Fibroblast of villous mesenchyme (primary cell): ENCODE data around the gene TSNAXIP1. TPM values are rescaled to one million over a fixed set of nuclear protein-coding genes. Genes with fewer than 3 reads are reported as not detected.

Experiments
- DNase-seq: peaks from one replicate; pipeline ENCODE4 v3.0.0-alpha.2; 2010; ENCODE audit warnings: low read depth
- H3K4me3 ChIP-seq: 2 replicates; pipeline ENCODE4 v1.5.1; 2011; ENCODE audit warnings: low read depth, mild to moderate bottlenecking, low read length
- CTCF ChIP-seq: IDR thresholded peaks from 2 replicates; pipeline ENCODE4 v1.5.1; 2012; ENCODE audit warnings: low read depth, mild to moderate bottlenecking, low read length; ENCODE audit not compliant: insufficient read depth
- small RNA-seq: library from RNA; depleted of rRNA; stranded (forward); fragments of <200 nt; gene quantifications from one replicate; pipeline ENCODE3, GENCODE V24; 2012
- total RNA-seq: library from RNA; depleted of rRNA; stranded (reverse); fragments of >200 nt; gene quantifications from 2 replicates; pipeline ENCODE4 v1.2.3, GENCODE V29; 2012

TSNAXIP1 gene
- total RNA-seq, 1 donor, result 1.3 TPM

DNA sequence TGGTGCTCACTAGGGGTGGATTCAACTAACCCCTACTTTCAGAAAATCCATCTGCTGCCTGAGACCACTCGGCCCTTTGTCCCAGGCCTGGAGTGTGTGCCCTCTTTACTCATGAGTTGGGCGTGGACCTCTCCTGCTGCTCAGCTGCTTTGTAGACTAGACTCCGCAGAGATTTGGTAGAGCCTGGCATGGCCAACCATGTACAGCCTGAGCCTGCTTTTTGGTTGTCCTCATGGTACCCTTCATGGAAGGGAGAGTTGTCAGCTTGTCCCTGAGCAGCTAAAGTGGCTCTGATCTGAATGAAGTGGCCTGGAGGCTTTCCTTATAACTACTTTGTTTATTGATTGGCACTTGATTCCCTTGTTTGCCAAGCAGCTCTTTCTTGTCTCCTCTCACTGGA, 67.7 kb downstream of the TSNAXIP1 start:
- no peak for DNase-seq
- no peak for TF ChIP-seq CTCF

DNA sequence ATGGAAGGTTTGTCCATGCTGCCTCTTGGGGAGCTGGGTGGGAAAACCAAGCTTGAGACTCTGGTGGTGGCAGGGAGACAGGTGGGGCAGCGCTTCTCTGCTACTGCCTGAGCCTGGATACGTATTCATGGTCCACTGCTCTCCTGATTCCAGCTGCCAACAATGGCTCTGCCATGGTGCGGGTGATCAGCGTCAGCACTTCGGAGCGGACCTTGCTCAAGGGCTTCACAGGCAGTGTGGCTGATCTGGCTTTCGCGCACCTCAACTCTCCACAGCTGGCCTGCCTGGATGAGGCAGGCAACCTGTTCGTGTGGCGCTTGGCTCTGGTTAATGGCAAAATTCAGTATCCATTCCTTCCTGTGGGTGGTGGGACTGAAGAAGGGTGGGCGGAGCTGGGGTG, 70.4 kb downstream of the TSNAXIP1 start:
- no peak for TF ChIP-seq CTCF
- H3K4me3 ChIP-seq, result no peak overlapping the region
- DNase-seq, result no peak

More for the DNA sequence above, 67.7 kb downstream of the TSNAXIP1 start:
- peak overlapping the region; percentile 96 for H3K4me3 ChIP-seq

Small RNA genes within 50 kb of the gene (small RNA-seq; reads per million reads assigned to genes)
- not detected for gene AC040162.2

Other genes starting within 250 kb of the TSNAXIP1 start
- gene CTCF, start 244.4 kb upstream of the TSNAXIP1 start, total RNA-seq, result 26.1 and 33.7 TPM in 2 replicates
- under 0.01 TPM in 2 replicates for gene CARMIL2, start 161.7 kb upstream of the TSNAXIP1 start, total RNA-seq
- gene ACD, start 146.6 kb upstream of the TSNAXIP1 start, total RNA-seq, result 15.1 and 19.3 TPM in 2 replicates
- gene PARD6A, start 145.9 kb upstream of the TSNAXIP1 start, total RNA-seq, result 0.97 and 2.6 TPM in 2 replicates
- gene ENKD1, start 140.1 kb upstream of the TSNAXIP1 start, total RNA-seq, result 10.0 and 11.2 TPM in 2 replicates
- 1.3 and 3.9 TPM in 2 replicates for gene C16orf86, start 140.1 kb upstream of the TSNAXIP1 start, total RNA-seq
- gene GFOD2, start 87.6 kb upstream of the TSNAXIP1 start, total RNA-seq, result 13.5 and 15.5 TPM in 2 replicates
- gene RANBP10, start 329 bp upstream of the TSNAXIP1 start, total RNA-seq, result 6.1 and 8.6 TPM in 2 replicates
- 24.8 and 28.9 TPM in 2 replicates for gene THAP11, start 35.4 kb downstream of the TSNAXIP1 start, total RNA-seq
- 255 and 342 TPM in 2 replicates for gene NUTF2, start 40.0 kb downstream of the TSNAXIP1 start, total RNA-seq
- 31.6 and 39.7 TPM in 2 replicates for gene CENPT, start 40.8 kb downstream of the TSNAXIP1 start, total RNA-seq
- gene EDC4, start 66.2 kb downstream of the TSNAXIP1 start, total RNA-seq, result 60.6 and 85.1 TPM in 2 replicates
- not detected in 2 replicates for gene NRN1L, start 78.0 kb downstream of the TSNAXIP1 start, total RNA-seq
- gene PSKH1, start 86.4 kb downstream of the TSNAXIP1 start, total RNA-seq, result 13.0 and 13.2 TPM in 2 replicates
- 1.3 TPM in 1 of 2 replicates, not detected in the other for gene CTRL, start 125.0 kb downstream of the TSNAXIP1 start, total RNA-seq
- gene PSMB10, start 130.0 kb downstream of the TSNAXIP1 start, total RNA-seq, result 54.0 and 72.8 TPM in 2 replicates
- gene LCAT, start 137.2 kb downstream of the TSNAXIP1 start, total RNA-seq, result 8.6 and 9.3 TPM in 2 replicates
- 90.5 and 104 TPM in 2 replicates for gene SLC12A4, start 161.7 kb downstream of the TSNAXIP1 start, total RNA-seq
- gene DPEP3, start 173.6 kb downstream of the TSNAXIP1 start, total RNA-seq, result not detected in 2 replicates
- under 0.01 TPM in 1 of 2 replicates, not detected in the other for gene DPEP2, start 192.6 kb downstream of the TSNAXIP1 start, total RNA-seq
- gene DPEP2NB, start 209.0 kb downstream of the TSNAXIP1 start, total RNA-seq, result under 0.01 TPM in 1 of 2 replicates, not detected in the other
- 12.1 and 13.2 TPM in 2 replicates for gene DDX28, start 216.3 kb downstream of the TSNAXIP1 start, total RNA-seq
- 14.5 and 19.4 TPM in 2 replicates for gene DUS2, start 216.4 kb downstream of the TSNAXIP1 start, total RNA-seq